Body of pancreas (tissue), 4 donors: ENCODE data around the gene GABRG3.

Experiments used
- CTCF ChIP-seq, 7 experiments: fragments of 450-650 bp in 4 of 7; fragments of 200-600 bp in 3 of 7; sonication (generic) in 3 of 7; IDR thresholded peaks; one replicate each; pipeline ENCODE4 v1.5.1; 2016 to 2019; ENCODE audit warnings: antibody characterized with exemption in 7 of 7
- POLR2A ChIP-seq, 3 donors: fragments of 450-650 bp; IDR thresholded peaks; one replicate each; pipeline ENCODE4 v1.6.1; 2016; ENCODE audit warnings: antibody characterized with exemption in 3 of 3, mild to moderate bottlenecking in 2 of 3

- TF ChIP-seq CTCF (IDR thresholded peaks at IDR 0.05) (no peak), POLR2A (IDR thresholded peaks at IDR 0.05) (no peak)
These were observed 567.3 kb downstream of the GABRG3 start for GRCh38 chr15:27538325-27538724.
